GM21529 (cell line): Measurements from ENCODE around the gene IL17C.
A peak's percentile ranks its signal among the peaks of the same experiment; 100 is the strongest.

ENCODE experiments used
- ATAC-seq: cut with Tn5 transposase; IDR thresholded peaks from one replicate; pipeline ENCODE4 v1.9.1; 2021; ENCODE audit not compliant: unreplicated experiment

IL17C gene

GRCh38 chr16:88627531-88628411 is 10.6 kb upstream of the IL17C start:
- ATAC-seq, result no peak

- ATAC-seq, result no peak
Observed at GRCh38 chr16:88628512-88628974, 9.8 kb upstream of the IL17C start.

- ATAC-seq, result no peak
Observed at GRCh38 chr16:88629835-88630234, 8.5 kb upstream of the IL17C start.

- no peak for ATAC-seq
Observed at GRCh38 chr16:88630433-88630832, 7.9 kb upstream of the IL17C start.

GRCh38 chr16:88630941-88631340 is 7.4 kb upstream of the IL17C start:
- ATAC-seq, result no peak

GRCh38 chr16:88631384-88631783 is 7.0 kb upstream of the IL17C start:
- no peak for ATAC-seq

- ATAC-seq, result no peak
Observed at GRCh38 chr16:88631920-88632586, 6.3 kb upstream of the IL17C start.

GRCh38 chr16:88632587-88632930 is 5.8 kb upstream of the IL17C start:
- ATAC-seq, result no peak

GRCh38 chr16:88633684-88634140 is 4.7 kb upstream of the IL17C start:
- ATAC-seq, result peak; percentile 37

GRCh38 chr16:88634141-88634993 is 4.0 kb upstream of the IL17C start:
- peak; percentile 53 for ATAC-seq

GRCh38 chr16:88634994-88635670 is 3.2 kb upstream of the IL17C start:
- no peak for ATAC-seq

- ATAC-seq, result no peak
Observed at GRCh38 chr16:88635671-88636319, 2.6 kb upstream of the IL17C start.

- ATAC-seq, result no peak
Observed at GRCh38 chr16:88636488-88637265, 1.7 kb upstream of the IL17C start.

GRCh38 chr16:88639231-88640038 is 1.1 kb downstream of the IL17C start:
- no peak for ATAC-seq

GRCh38 chr16:88640039-88640495 is 1.7 kb downstream of the IL17C start:
- ATAC-seq, result no peak

GRCh38 chr16:88640498-88641247 is 2.3 kb downstream of the IL17C start:
- no peak for ATAC-seq

- no peak for ATAC-seq
Observed at GRCh38 chr16:88642881-88643643, 4.7 kb downstream of the IL17C start.
